Transverse colon (tissue), 4 donors: ENCODE results near the gene TCP11L1.
A peak's percentile ranks its signal among the peaks of the same experiment; 100 is the strongest.

ENCODE experiments used
- CTCF ChIP-seq, 5 experiments: fragments of 200-600 bp in 3 of 5; fragments of 450-650 bp in 2 of 5; sonication (generic) in 3 of 5; IDR thresholded peaks; 1 replicate in 2 of 5; 2 replicates in 3 of 5; pipeline ENCODE4 v1.5.1; 2016 to 2017; ENCODE audit warnings: antibody characterized with exemption in 5 of 5, inconsistent platforms in 3 of 5, mild to moderate bottlenecking in 2 of 5, moderate library complexity in 1 of 5
- POLR2AphosphoS5 ChIP-seq, 3 donors: sonication (generic); formaldehyde crosslinking; IDR thresholded peaks; one replicate each; pipeline ENCODE4 v1.6.1; 2016; ENCODE audit warnings: antibody characterized with exemption in 3 of 3

GRCh38 chr11:33045551-33046255 lies 6.3 kb downstream of the TCP11L1 start:
- TF ChIP-seq CTCF (IDR thresholded peaks at IDR 0.05) (no peak), POLR2AphosphoS5 (IDR thresholded peaks at IDR 0.05) (peak in 1 of 3 donors; percentile 62)
